H1 (cell line): Measurements from ENCODE around the gene PEX19. TPM values are rescaled to one million over a fixed set of nuclear protein-coding genes. Genes with fewer than 3 reads are reported as not detected.

Experiments
- CTCF ChIA-PET: fragments of 300-600 bp; sonication (Branson Sonifier 250); formaldehyde crosslinking; loops from one replicate; lab custom pipeline; 2021; ENCODE audit not compliant: partially characterized antibody; lab: Charles Lee
- POLR2A ChIA-PET: fragments of 300-600 bp; sonication (Branson Sonifier 250); formaldehyde crosslinking; loops from one replicate; lab custom pipeline; 2021; ENCODE audit warnings: inconsistent platforms; ENCODE audit not compliant: partially characterized antibody; lab: Charles Lee
- DNase-seq, 2 experiments: peaks; one replicate each; pipeline versions ENCODE4 v3.0.0 to v3.0.0-alpha.2; 2010 to 2022; ENCODE audit warnings: low spot score in 2 of 2, low read depth in 1 of 2, mixed read lengths in 1 of 2
- FAIRE-seq: peaks from 2 replicates; lab custom pipeline; 2011; peaks lifted over from hg19 to GRCh38; lab: Jason Lieb, UNC
- H2AFZ ChIP-seq: 2 replicates; pipeline ENCODE4 v1.8.1; 2012; ENCODE audit warnings: low read length, inconsistent platforms
- H2AK5ac ChIP-seq: 2 replicates; pipeline ENCODE4 v1.6.1; 2013; ENCODE audit warnings: low read depth, low read length
- H2BK120ac ChIP-seq: replicated peaks from 2 replicates; pipeline ENCODE3; 2013; ENCODE audit warnings: low read depth, low read length, inconsistent platforms
- H2BK12ac ChIP-seq: 2 replicates; pipeline ENCODE4 v1.6.1; 2013; ENCODE audit warnings: low read depth, low read length
- H2BK15ac ChIP-seq: 2 replicates; pipeline ENCODE4 v1.6.1; 2013; ENCODE audit warnings: low read length
- H2BK20ac ChIP-seq: 2 replicates; pipeline ENCODE4 v1.6.1; 2013; ENCODE audit warnings: low read length
- H2BK5ac ChIP-seq: 2 replicates; pipeline ENCODE4 v1.6.1; 2013; ENCODE audit warnings: low read depth, low read length
- H3K14ac ChIP-seq: 2 replicates; pipeline ENCODE4 v1.6.1; 2013; ENCODE audit warnings: inconsistent platforms; ENCODE audit not compliant: insufficient read length
- H3K18ac ChIP-seq: 2 replicates; pipeline ENCODE4 v1.6.1; 2013; ENCODE audit warnings: low read length; ENCODE audit errors: extremely low read depth
- H3K23ac ChIP-seq: 2 replicates; pipeline ENCODE4 v1.6.1; 2013; ENCODE audit warnings: inconsistent platforms; ENCODE audit not compliant: insufficient read length
- H3K23me2 ChIP-seq: 2 replicates; pipeline ENCODE4 v1.6.1; 2013; ENCODE audit warnings: low read depth, low read length
- H3K27ac ChIP-seq: 2 replicates; pipeline ENCODE4 v1.6.1; 2011; ENCODE audit warnings: low read depth, low read length, inconsistent platforms
- H3K27me3 ChIP-seq, 4 experiments: replicated peaks in 1 of 4; 1 replicate in 1 of 4; 2 replicates in 3 of 4; pipeline versions ENCODE4 v1.6.1 to v1.8.1; 2011 to 2013; ENCODE audit warnings: low read length in 3 of 4, mild to moderate bottlenecking in 3 of 4, inconsistent platforms in 2 of 4, mixed read lengths in 2 of 4, moderate library complexity in 1 of 4; ENCODE audit not compliant: control insufficient read depth in 3 of 4, insufficient read depth in 3 of 4; ENCODE audit errors: extremely low read depth in 1 of 4
- H3K36me3 ChIP-seq, 4 experiments: 2 replicates each; pipeline versions ENCODE4 v1.6.1 to v1.8.1; 2011 to 2013; ENCODE audit warnings: mild to moderate bottlenecking in 4 of 4, low read length in 3 of 4, moderate library complexity in 2 of 4, control low read depth in 1 of 4, inconsistent platforms in 1 of 4; ENCODE audit not compliant: insufficient read depth in 4 of 4, control insufficient read depth in 2 of 4
- H3K4ac ChIP-seq: replicated peaks from 2 replicates; pipeline ENCODE3; 2013; ENCODE audit warnings: low read length, low read depth, mixed read lengths, inconsistent platforms; ENCODE audit not compliant: insufficient read length
- H3K4me1 ChIP-seq, 4 experiments: replicated peaks in 1 of 4; 1 replicate in 1 of 4; 2 replicates in 3 of 4; pipeline versions ENCODE4 v1.6.1 to v1.8.1; 2011 to 2013; ENCODE audit warnings: low read length in 3 of 4, inconsistent platforms in 2 of 4, mixed read lengths in 1 of 4; ENCODE audit not compliant: insufficient read depth in 4 of 4, control insufficient read depth in 3 of 4
- H3K4me2 ChIP-seq, 2 experiments: 2 replicates each; pipeline versions ENCODE4 v1.6.1 to v1.8.1; 2011 to 2013; ENCODE audit warnings: low read depth in 2 of 2, low read length in 2 of 2, control low read depth in 1 of 2, inconsistent platforms in 1 of 2, mild to moderate bottlenecking in 1 of 2; ENCODE audit not compliant: insufficient read depth in 1 of 2
- H3K4me3 ChIP-seq, 4 experiments: fragments of 200-600, 300-600 bp in 1 of 4; sonication (generic), shearing (Covaris generic), sonication (Bioruptor Twin) in 1 of 4; 2 replicates each; pipeline versions ENCODE4 v1.5.1 to v1.8.1; 2011 to 2016; ENCODE audit warnings: low read length in 4 of 4, low read depth in 3 of 4, control low read depth in 2 of 4, inconsistent platforms in 2 of 4, mild to moderate bottlenecking in 2 of 4, mixed read lengths in 1 of 4, moderate library complexity in 1 of 4; ENCODE audit not compliant: insufficient read depth in 2 of 4; ENCODE audit errors: extremely low read depth in 1 of 4
- H3K56ac ChIP-seq: replicated peaks from 2 replicates; pipeline ENCODE3; 2013; ENCODE audit warnings: low read depth, mild to moderate bottlenecking, mixed read lengths, low read length, inconsistent platforms; ENCODE audit not compliant: insufficient read length
- H3K79me1 ChIP-seq: 2 replicates; pipeline ENCODE4 v1.6.1; 2013; ENCODE audit warnings: low read depth, low read length, control low read depth
- H3K79me2 ChIP-seq, 2 experiments: 2 replicates each; pipeline versions ENCODE4 v1.6.1 to v1.8.1; 2012 to 2013; ENCODE audit warnings: low read length in 2 of 2, mild to moderate bottlenecking in 2 of 2, inconsistent platforms in 1 of 2; ENCODE audit not compliant: insufficient read depth in 2 of 2, control insufficient read depth in 1 of 2
- H3K9ac ChIP-seq, 4 experiments: replicated peaks in 1 of 4; 1 replicate in 1 of 4; 2 replicates in 3 of 4; pipeline versions ENCODE4 v1.6.1 to v1.8.1; 2011 to 2013; ENCODE audit warnings: low read depth in 3 of 4, low read length in 3 of 4, control low read depth in 2 of 4, mild to moderate bottlenecking in 2 of 4, moderate library complexity in 2 of 4, inconsistent platforms in 1 of 4; ENCODE audit errors: extremely low read depth in 1 of 4
- H3K9me3 ChIP-seq, 2 experiments: 2 replicates each; pipeline versions ENCODE4 v1.6.1 to v1.8.1; 2012 to 2013; ENCODE audit warnings: mild to moderate bottlenecking in 2 of 2, moderate library complexity in 2 of 2, control low read depth in 1 of 2, inconsistent platforms in 1 of 2, low read depth in 1 of 2, low read length in 1 of 2, mixed read lengths in 1 of 2; ENCODE audit not compliant: insufficient read depth in 2 of 2
- H4K20me1 ChIP-seq, 2 experiments: replicated peaks in 1 of 2; 2 replicates each; pipeline versions ENCODE3 to v1.8.1; 2011 to 2013; ENCODE audit warnings: inconsistent platforms in 2 of 2, low read length in 2 of 2, mild to moderate bottlenecking in 1 of 2; ENCODE audit not compliant: insufficient read depth in 2 of 2, control insufficient read depth in 1 of 2
- H4K5ac ChIP-seq: 2 replicates; pipeline ENCODE4 v1.6.1; 2013; ENCODE audit warnings: low read length, low read depth, mixed read lengths, inconsistent platforms; ENCODE audit not compliant: insufficient read length
- H4K8ac ChIP-seq: 2 replicates; pipeline ENCODE4 v1.8.0; 2013; ENCODE audit warnings: mild to moderate bottlenecking, moderate library complexity, low read length, inconsistent platforms; ENCODE audit not compliant: insufficient read depth; ENCODE audit errors: extremely low read depth
- H4K91ac ChIP-seq: replicated peaks from 2 replicates; pipeline ENCODE3; 2013; ENCODE audit warnings: low read length, mixed read lengths, inconsistent platforms; ENCODE audit not compliant: insufficient read length
- GTF2F1 ChIP-seq: IDR thresholded peaks from 2 replicates; pipeline ENCODE4 v1.6.1; 2012; ENCODE audit warnings: low read depth, low read length, improper control_type of control experiment, borderline replicate concordance
- MAX ChIP-seq: IDR thresholded peaks from 2 replicates; pipeline ENCODE4 v1.6.1; 2012; ENCODE audit warnings: inconsistent platforms
- PHF8 ChIP-seq: fragments of 200-600 bp; sonication (generic); conservative IDR thresholded peaks from 2 replicates; pipeline ENCODE4 v1.7.1; 2012; ENCODE audit warnings: low read depth, mild to moderate bottlenecking, inconsistent platforms, low read length, moderate library complexity
- RAD21 ChIP-seq, 2 experiments: IDR thresholded peaks in 1 of 2; conservative IDR thresholded peaks in 1 of 2; 2 replicates each; pipeline ENCODE4 v1.6.1; 2011; ENCODE audit warnings: low read depth in 2 of 2, low read length in 2 of 2, improper control_type of control experiment in 1 of 2, inconsistent platforms in 1 of 2, mild to moderate bottlenecking in 1 of 2, moderate library complexity in 1 of 2
- SUZ12 ChIP-seq: fragments of 200-600 bp; sonication (generic); IDR thresholded peaks from 2 replicates; pipeline ENCODE4 v1.6.1; 2012; ENCODE audit warnings: mild to moderate bottlenecking, inconsistent platforms, low read length, moderate library complexity, mixed read lengths
- ZNF274 ChIP-seq: IDR thresholded peaks from 2 replicates; pipeline ENCODE4 v1.7.0; 2012; ENCODE audit warnings: low read length, borderline replicate concordance; ENCODE audit errors: extremely low read depth
- WGBS, 2 experiments: shearing (Covaris generic) in 1 of 2; methylation state at CpG; one replicate each; pipeline versions ENCODE4 v1.1.6 to v1.1.7; 2013 to 2015; ENCODE audit warnings: low lambda C conversion rate in 2 of 2, mixed read lengths in 2 of 2, inconsistent platforms in 1 of 2, low coverage in 1 of 2, missing lambda C conversion rate in 1 of 2; ENCODE audit not compliant: insufficient replicate concordance in 2 of 2, insufficient coverage in 1 of 2, insufficient read length in 1 of 2; ENCODE audit errors: extremely low coverage in 1 of 2, missing lambda C conversion rate in 1 of 2; 5-methylcytosine and 5-hydroxymethylcytosine counted together
- polyA plus RNA-seq, 7 experiments: library from polyadenylated mRNA; depleted of rRNA in 3 of 7; stranded (reverse) in 5 of 7; unstranded in 2 of 7; fragments of >200 nt in 5 of 7; fragments of 200-250 nt in 2 of 7; gene quantifications; 1 replicate in 5 of 7; 2 replicates in 1 of 7; 4 replicates in 1 of 7; pipeline versions ENCODE4 v1.2.1 to v1.2.3, GENCODE V29; 2011 to 2013; ENCODE audit warnings: missing spikeins in 2 of 7, mixed read lengths in 2 of 7
- total RNA-seq: library from RNA; stranded (reverse); fragmentation: NEBNext Ultra II Directional; extraction: Animal tissue kit (Norgen Biotek cat#: 25700); gene quantifications from 2 replicates; pipeline ENCODE4 v1.2.1, GENCODE V29; 2021

The PEX19 gene
- total and polyA plus RNA-seq, 2 of the 8 experiments (the other 6 are each of a cell fraction or from before 2014, with no cell fraction given), result 50.4 to 80.2 TPM

- FAIRE-seq, result no peak
- WGBS, 2 experiments, result 91% methylated on average over 6 of the region's 6 CpGs; no CpG with 5 or more reads in 1 of the 2 experiments
- no peak overlapping the region; the same call in 1 of the 2 replicates for H2BK12ac ChIP-seq
- no peak for TF ChIP-seq GTF2F1
- no peak for TF ChIP-seq PHF8
- TF ChIP-seq ZNF274, result no peak
- no peak for TF ChIP-seq RAD21 (IDR thresholded peaks at IDR 0.05 in 1 of 2, conservative IDR thresholded peaks at IDR 0.05 in 1 of 2; ENCODE audit: low read depth in 2 of 2, low read length in 2 of 2)
- no peak for TF ChIP-seq SUZ12
- TF ChIP-seq MAX, result no peak
These were observed 24.2 kb downstream of the PEX19 start for GRCh38 chr1:160260406-160261382.

More at GRCh38 chr1:160260406-160261382, 24.2 kb downstream of the PEX19 start:
- ChIA-PET CTCF (interaction anchor here (0.9 to 4.2 kb wide), 8 partner anchors 8 to 150 kb away, joined by 3 to 28 read pairs (median 5); partner anchors contain the start of gene CASQ1), POLR2A (interaction anchor here (0.7 to 7.6 kb wide), 9 partner anchors 8 to 162 kb away, joined by 3 to 58 read pairs (median 14); partner anchors contain the start of genes IGSF8 and PEX19)
- no peak overlapping the region for H2BK20ac ChIP-seq
- H3K79me1 ChIP-seq, result no peaks in the 10 kb centered on the region; the same call in 1 of the 2 replicates
- no peak overlapping the region for H3K27ac ChIP-seq
- H3K4ac ChIP-seq, result no peak overlapping the region
- H3K14ac ChIP-seq, result no peak overlapping the region
- H4K91ac ChIP-seq, result no peak overlapping the region
- peaks cover 2 to 13% (median 5%) of the 10 kb centered on the region in 4 experiments; a peak in 6 of 7 replicates for H3K4me1 ChIP-seq
- 0 out of 2 replicates have a peak, but pooled peaks cover 2% of the 10 kb centered on the region for H3K23me2 ChIP-seq
- H4K20me1 ChIP-seq, result no peaks in the 10 kb centered on the region
- no peak overlapping the region for H2BK15ac ChIP-seq
- no peak overlapping the region for H3K23ac ChIP-seq
- H3K56ac ChIP-seq, result no peak overlapping the region
- H3K4me3 ChIP-seq, result peak overlapping the region; percentile 91 to 99 (median 96); a peak in 7 of 8 replicates
- no peaks in the 10 kb centered on the region; a peak in 1 of 8 replicates for H3K36me3 ChIP-seq
- 0 out of 2 replicates have a peak overlapping the region, but pooled peaks have one; percentile 30 for H2AK5ac ChIP-seq
- H3K9ac ChIP-seq, result peak overlapping the region in 3 of 4 experiments; percentile 26 to 76 (median 28); a peak in 4 of 7 replicates
- H3K18ac ChIP-seq, result no peak overlapping the region
- H4K5ac ChIP-seq, result no peak overlapping the region
- peak overlapping the region; percentile 65 to 89 for H3K4me2 ChIP-seq
- DNase-seq, result no peak
- H3K9me3 ChIP-seq, result no peaks in the 10 kb centered on the region
- peaks cover 5 to 60% of the 10 kb centered on the region in 2 experiments; a peak in 3 of 4 replicates for H3K79me2 ChIP-seq
- H2AFZ ChIP-seq, result no peak overlapping the region
- H3K27me3 ChIP-seq, result no peaks in the 10 kb centered on the region
- no peak overlapping the region for H2BK5ac ChIP-seq
- no peak overlapping the region for H2BK120ac ChIP-seq
- H4K8ac ChIP-seq, result no peak overlapping the region
